ENCODE results near the gene MTMR10.

DNA sequence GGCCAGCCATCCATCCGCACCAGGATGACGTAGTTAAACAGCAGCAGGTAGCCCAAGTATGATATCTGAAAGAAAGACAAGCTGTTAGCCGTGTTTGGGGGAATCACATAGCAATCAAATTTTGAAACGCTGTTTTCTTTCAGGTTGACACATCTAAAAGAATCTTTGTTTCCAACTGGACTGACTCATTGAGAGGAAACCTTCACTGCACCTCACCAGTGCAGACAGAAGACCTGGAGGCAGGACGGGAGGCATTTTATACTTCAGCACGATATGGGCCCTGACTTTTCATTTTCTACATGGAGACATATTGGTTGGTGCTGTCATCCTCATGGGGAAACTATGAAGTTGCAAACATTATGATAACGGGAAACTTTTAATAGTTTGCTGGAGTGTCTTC, 44.2 kb upstream of the MTMR10 start:
- TF ChIP-seq, protein P1, sequence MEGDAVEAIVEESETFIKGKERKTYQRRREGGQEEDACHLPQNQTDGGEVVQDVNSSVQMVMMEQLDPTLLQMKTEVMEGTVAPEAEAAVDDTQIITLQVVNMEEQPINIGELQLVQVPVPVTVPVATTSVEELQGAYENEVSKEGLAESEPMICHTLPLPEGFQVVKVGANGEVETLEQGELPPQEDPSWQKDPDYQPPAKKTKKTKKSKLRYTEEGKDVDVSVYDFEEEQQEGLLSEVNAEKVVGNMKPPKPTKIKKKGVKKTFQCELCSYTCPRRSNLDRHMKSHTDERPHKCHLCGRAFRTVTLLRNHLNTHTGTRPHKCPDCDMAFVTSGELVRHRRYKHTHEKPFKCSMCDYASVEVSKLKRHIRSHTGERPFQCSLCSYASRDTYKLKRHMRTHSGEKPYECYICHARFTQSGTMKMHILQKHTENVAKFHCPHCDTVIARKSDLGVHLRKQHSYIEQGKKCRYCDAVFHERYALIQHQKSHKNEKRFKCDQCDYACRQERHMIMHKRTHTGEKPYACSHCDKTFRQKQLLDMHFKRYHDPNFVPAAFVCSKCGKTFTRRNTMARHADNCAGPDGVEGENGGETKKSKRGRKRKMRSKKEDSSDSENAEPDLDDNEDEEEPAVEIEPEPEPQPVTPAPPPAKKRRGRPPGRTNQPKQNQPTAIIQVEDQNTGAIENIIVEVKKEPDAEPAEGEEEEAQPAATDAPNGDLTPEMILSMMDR (conservative IDR thresholded peaks at IDR 0.05; ENCODE audit: low read depth, low read length): no peak
- TF ChIP-seq EZH2 (IDR thresholded peaks at IDR 0.05; ENCODE audit: borderline replicate concordance, low read depth, low read length, poor library complexity, severe bottlenecking): no peak

Measured in A673 (cell line).